ENCODE data around the gene NUTM2E.
"Not testable (repeated sequence)": the region's sequence is repeated elsewhere in the genome, so short reads cannot be mapped to it uniquely, and the experiment has no call there.

DNA sequence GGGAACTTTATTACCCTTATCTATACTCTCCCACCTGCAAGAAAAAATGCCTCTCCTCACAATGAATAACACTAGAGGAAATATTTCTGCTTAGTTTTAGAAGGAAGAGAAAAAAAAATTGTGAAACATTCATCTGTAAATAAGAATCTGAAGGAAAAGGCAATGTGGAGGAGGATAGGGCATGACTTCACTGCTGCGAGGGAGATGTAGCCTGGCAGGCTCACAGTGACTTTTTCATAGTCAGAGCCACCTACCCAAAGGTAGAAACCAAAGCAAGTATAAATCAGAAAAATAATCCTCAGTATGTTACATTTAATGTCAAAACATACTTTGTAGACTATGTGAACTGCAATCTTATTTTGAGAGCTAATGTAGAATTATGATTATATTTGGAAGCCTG is 10.4 kb downstream of the NUTM2E start:
- TF ChIP-seq, protein P1, sequence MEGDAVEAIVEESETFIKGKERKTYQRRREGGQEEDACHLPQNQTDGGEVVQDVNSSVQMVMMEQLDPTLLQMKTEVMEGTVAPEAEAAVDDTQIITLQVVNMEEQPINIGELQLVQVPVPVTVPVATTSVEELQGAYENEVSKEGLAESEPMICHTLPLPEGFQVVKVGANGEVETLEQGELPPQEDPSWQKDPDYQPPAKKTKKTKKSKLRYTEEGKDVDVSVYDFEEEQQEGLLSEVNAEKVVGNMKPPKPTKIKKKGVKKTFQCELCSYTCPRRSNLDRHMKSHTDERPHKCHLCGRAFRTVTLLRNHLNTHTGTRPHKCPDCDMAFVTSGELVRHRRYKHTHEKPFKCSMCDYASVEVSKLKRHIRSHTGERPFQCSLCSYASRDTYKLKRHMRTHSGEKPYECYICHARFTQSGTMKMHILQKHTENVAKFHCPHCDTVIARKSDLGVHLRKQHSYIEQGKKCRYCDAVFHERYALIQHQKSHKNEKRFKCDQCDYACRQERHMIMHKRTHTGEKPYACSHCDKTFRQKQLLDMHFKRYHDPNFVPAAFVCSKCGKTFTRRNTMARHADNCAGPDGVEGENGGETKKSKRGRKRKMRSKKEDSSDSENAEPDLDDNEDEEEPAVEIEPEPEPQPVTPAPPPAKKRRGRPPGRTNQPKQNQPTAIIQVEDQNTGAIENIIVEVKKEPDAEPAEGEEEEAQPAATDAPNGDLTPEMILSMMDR (IDR thresholded peaks at IDR 0.05), result not testable (repeated sequence)
- not testable (repeated sequence) for TF ChIP-seq POLR2AphosphoS5, EP300, POLR2A (IDR thresholded peaks at IDR 0.05)

Data from upper lobe of left lung (tissue), 4 donors.